GM23338 (cell line): ENCODE data around the gene LDB1. TPM values are rescaled to one million over a fixed set of nuclear protein-coding genes. Genes with fewer than 3 reads are reported as not detected.

Source experiments
- ATAC-seq: fragments of 200-7000 bp; cut with Tn5 transposase; 3 replicates; pipeline ENCODE4 v1.9.1; 2020
- DNase-seq: peaks from one replicate; pipeline ENCODE4 v3.0.0-alpha.2; 2015; ENCODE audit warnings: low spot score
- H2AFZ ChIP-seq: fragments of 200-600 bp; sonication (generic); 2 replicates; pipeline ENCODE4 v1.8.0; 2016; ENCODE audit warnings: antibody characterized with exemption, mild to moderate bottlenecking, moderate library complexity
- H3F3A ChIP-seq: fragments of 200-600 bp; sonication (generic); replicated peaks from 2 replicates; pipeline ENCODE4 v1.8.0; 2017; ENCODE audit warnings: antibody characterized with exemption, mixed run types, low read depth
- H3K27ac ChIP-seq: fragments of 200-600 bp; sonication (generic); 2 replicates; pipeline ENCODE4 v1.6.1; 2016; ENCODE audit warnings: low read depth
- H3K27me3 ChIP-seq: fragments of 200-600 bp; sonication (generic); 2 replicates; pipeline ENCODE4 v1.8.0; 2016; ENCODE audit warnings: mild to moderate bottlenecking, mixed run types, moderate library complexity; ENCODE audit not compliant: insufficient read depth
- H3K36me3 ChIP-seq: fragments of 200-600 bp; sonication (generic); 2 replicates; pipeline ENCODE4 v1.8.0; 2016; ENCODE audit warnings: mild to moderate bottlenecking; ENCODE audit not compliant: insufficient read depth
- H3K4me1 ChIP-seq: fragments of 200-600 bp; sonication (generic); 2 replicates; pipeline ENCODE4 v1.8.0; 2016; ENCODE audit warnings: mild to moderate bottlenecking, moderate library complexity; ENCODE audit not compliant: insufficient read depth
- H3K4me2 ChIP-seq: fragments of 200-600 bp; sonication (generic); 2 replicates; pipeline ENCODE4 v1.7.1; 2017; ENCODE audit warnings: mixed run types
- H3K4me3 ChIP-seq: fragments of 200-600 bp; sonication (generic); 2 replicates; pipeline ENCODE4 v1.6.1; 2016; ENCODE audit warnings: mixed run types
- H3K79me2 ChIP-seq: fragments of 200-600 bp; sonication (generic); replicated peaks from 2 replicates; pipeline ENCODE4 v1.8.0; 2017; ENCODE audit warnings: mild to moderate bottlenecking; ENCODE audit not compliant: insufficient read depth
- H3K9me2 ChIP-seq: fragments of 200-600 bp; sonication (generic); 2 replicates; pipeline ENCODE4 v1.8.0; 2017; ENCODE audit not compliant: insufficient read depth
- H4K20me1 ChIP-seq: fragments of 200-600 bp; sonication (generic); replicated peaks from 2 replicates; pipeline ENCODE4 v1.8.0; 2017; ENCODE audit warnings: mild to moderate bottlenecking; ENCODE audit not compliant: insufficient read depth
- H3K27ac Mint-ChIP-seq: 2 replicates; pipeline ENCODE4 v1.8.0; 2020; ENCODE audit warnings: inconsistent platforms, mild to moderate bottlenecking, moderate library complexity, mixed read lengths
- H3K27me3 Mint-ChIP-seq: 3 replicates; pipeline ENCODE4 v1.8.0; 2022; ENCODE audit warnings: low read depth, mild to moderate bottlenecking, moderate library complexity, mixed read lengths, inconsistent platforms; ENCODE audit not compliant: insufficient read depth, poor library complexity
- H3K36me3 Mint-ChIP-seq: 3 replicates; pipeline ENCODE4 v1.8.0; 2021; ENCODE audit warnings: low read depth, mild to moderate bottlenecking, inconsistent platforms, moderate library complexity, mixed read lengths
- H3K4me1 Mint-ChIP-seq: 3 replicates; pipeline ENCODE4 v1.8.0; 2020; ENCODE audit warnings: mild to moderate bottlenecking, inconsistent platforms, mixed read lengths
- H3K4me3 Mint-ChIP-seq: 3 replicates; pipeline ENCODE4 v1.8.0; 2021; ENCODE audit warnings: moderate library complexity, mild to moderate bottlenecking, inconsistent platforms, mixed read lengths
- H3K9me3 Mint-ChIP-seq: 3 replicates; pipeline ENCODE4 v1.8.0; 2020; ENCODE audit warnings: moderate library complexity, mild to moderate bottlenecking, inconsistent platforms, mixed read lengths
- EZH2 ChIP-seq: fragments of 200-600 bp; sonication (generic); IDR thresholded peaks from one replicate; pipeline ENCODE4 v1.8.0; 2017; ENCODE audit warnings: antibody characterized with exemption, mild to moderate bottlenecking, low read depth; ENCODE audit not compliant: unreplicated experiment
- EZH2phosphoT487 ChIP-seq: fragments of 200-600 bp; sonication (generic); IDR thresholded peaks from one replicate; pipeline ENCODE4 v1.8.1; 2018; ENCODE audit warnings: antibody characterized with exemption; ENCODE audit not compliant: unreplicated experiment
- POLR2AphosphoS5 ChIP-seq: IDR thresholded peaks from 2 replicates; pipeline ENCODE4 v1.6.1; 2016; ENCODE audit warnings: antibody characterized with exemption, low read depth
- polyA plus RNA-seq: library from polyadenylated mRNA; unstranded; fragments of >200 nt; fragmentation: Nextera tagmentation; extraction: Ambion mirVana; gene quantifications from 2 replicates; pipeline ENCODE4 v1.2.1, GENCODE V29; 2016
- total RNA-seq: library from RNA; depleted of rRNA; stranded (reverse); fragments of >200 nt; shearing (Covaris generic); gene quantifications from 2 replicates; pipeline ENCODE4 v1.2.3, GENCODE V29; 2014
- TF ChIP-seq, protein P1 (sequence below), 2 experiments: fragments of 200-600 bp in 1 of 2; sonication (generic) in 1 of 2; conservative IDR thresholded peaks; 2 replicates each; pipeline versions ENCODE4 v1.5.1 to v1.6.1; 2016 to 2017; ENCODE audit warnings: antibody characterized with exemption in 2 of 2, low read depth in 2 of 2, mild to moderate bottlenecking in 2 of 2, moderate library complexity in 1 of 2
- TF ChIP-seq, protein P2 (sequence below): IDR thresholded peaks from one replicate; pipeline ENCODE4 v1.6.1; 2018; ENCODE audit warnings: antibody characterized with exemption; ENCODE audit not compliant: unreplicated experiment

LDB1 gene
- total and polyA plus RNA-seq, 2 experiments from 2014 or later: 16.3 to 69.3 TPM

DNA sequence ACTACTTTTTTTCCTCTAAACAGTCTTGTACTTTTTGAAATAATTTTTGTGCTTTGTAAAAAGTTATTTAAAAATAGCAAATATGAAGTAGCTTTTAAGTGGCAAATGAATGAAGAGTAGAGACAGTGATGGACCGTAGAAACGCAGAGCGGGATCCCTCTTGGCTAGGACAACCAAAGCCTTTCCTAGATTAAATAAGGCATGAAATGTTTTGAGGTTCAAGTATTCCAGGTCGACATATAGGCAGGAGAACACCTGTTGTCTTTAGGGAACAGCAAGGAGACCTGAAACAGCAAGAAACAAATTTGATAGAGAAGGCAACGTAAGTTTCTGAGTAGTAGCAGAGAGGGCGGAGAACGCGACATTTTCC, 12.0 kb upstream of the LDB1 start:
- H3K27ac ChIP-seq: no peak overlapping the region
- peak overlapping the region; percentile 99 for H3K4me3 ChIP-seq
- Mint-ChIP-seq H3K9me3 (no peaks in the 10 kb centered on the region), H3K27me3 (peaks cover 15% of the 10 kb centered on the region), H3K4me1 (peaks cover 23% of the 10 kb centered on the region), H3K4me3 (peak overlapping the region; percentile 94), H3K36me3 (peaks cover 20% of the 10 kb centered on the region), H3K27ac (no peak overlapping the region; the same call in 1 of the 2 replicates)
- DNase-seq (peak; percentile 11), ATAC-seq (peak; percentile 1; the same call in 1 of the 3 replicates)
- H2AFZ ChIP-seq: 0 out of 2 replicates have a peak overlapping the region, but pooled peaks have one; percentile 20
- peaks cover 32% of the 10 kb centered on the region for H4K20me1 ChIP-seq
- no peaks in the 10 kb centered on the region for H3K36me3 ChIP-seq
- 0 out of 2 replicates have a peak, but pooled peaks cover 5% of the 10 kb centered on the region for H3F3A ChIP-seq
- H3K9me2 ChIP-seq: no peaks in the 10 kb centered on the region
- TF ChIP-seq EZH2: no peak
- peak overlapping the region; percentile 99 for H3K4me2 ChIP-seq
- H3K79me2 ChIP-seq: peaks cover 43% of the 10 kb centered on the region
- no peaks in the 10 kb centered on the region for H3K27me3 ChIP-seq
- peaks cover 24% of the 10 kb centered on the region for H3K4me1 ChIP-seq

DNA sequence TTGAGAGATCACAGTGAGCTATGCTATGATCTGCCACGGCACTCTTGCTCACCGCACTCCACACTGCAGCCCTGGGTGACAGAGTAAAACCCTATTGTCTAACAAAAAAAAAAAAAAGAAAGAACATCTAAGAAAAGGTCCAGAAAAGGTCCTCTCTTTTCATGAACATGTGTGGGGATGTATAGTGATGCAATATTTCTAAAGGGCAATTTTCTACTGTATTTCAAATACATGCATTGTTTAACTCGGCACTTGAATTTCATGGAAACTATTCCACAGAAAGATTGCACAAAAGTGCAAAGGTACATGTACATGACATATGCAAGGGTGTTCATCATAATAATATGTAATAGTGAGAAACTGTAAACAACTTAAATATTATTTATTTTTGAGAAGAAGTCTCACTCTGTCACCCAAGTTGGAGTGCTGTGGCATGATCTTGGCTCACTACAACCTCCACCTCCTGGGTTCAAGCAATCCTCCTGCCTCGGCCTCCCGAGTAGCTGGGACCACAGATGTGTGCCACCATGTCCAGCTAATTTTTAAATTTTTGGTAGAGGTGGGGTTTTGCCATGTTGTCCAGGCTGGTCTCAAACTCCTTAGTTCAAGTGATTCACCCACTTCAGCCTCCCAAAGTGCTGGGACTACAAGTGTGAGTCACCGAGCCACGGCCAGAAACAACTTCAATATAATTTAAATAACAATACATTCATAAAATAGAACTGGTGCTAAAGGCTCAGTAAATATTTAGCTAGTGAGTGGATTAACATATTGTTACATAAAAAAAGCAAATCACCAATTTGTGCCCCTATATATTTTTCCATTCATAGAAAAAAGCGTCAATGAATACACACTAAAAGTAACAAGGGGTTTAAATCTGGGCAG, 11.4 kb upstream of the LDB1 start:
- Histone ChIP-seq H3K27me3 (no peaks in the 10 kb centered on the region), H3K79me2 (peaks cover 37% of the 10 kb centered on the region), H2AFZ (no peak overlapping the region), H3K4me3 (no peak overlapping the region), H3F3A (0 out of 2 replicates have a peak, but pooled peaks cover 5% of the 10 kb centered on the region), H3K9me2 (no peaks in the 10 kb centered on the region), H4K20me1 (peaks cover 26% of the 10 kb centered on the region), H3K27ac (no peak overlapping the region), H3K4me1 (peaks cover 23% of the 10 kb centered on the region), H3K4me2 (peak overlapping the region; percentile 99), H3K36me3 (no peaks in the 10 kb centered on the region)
- DNase-seq (no peak), ATAC-seq (no peak)
- no peak for TF ChIP-seq EZH2phosphoT487
- TF ChIP-seq, protein P1, sequence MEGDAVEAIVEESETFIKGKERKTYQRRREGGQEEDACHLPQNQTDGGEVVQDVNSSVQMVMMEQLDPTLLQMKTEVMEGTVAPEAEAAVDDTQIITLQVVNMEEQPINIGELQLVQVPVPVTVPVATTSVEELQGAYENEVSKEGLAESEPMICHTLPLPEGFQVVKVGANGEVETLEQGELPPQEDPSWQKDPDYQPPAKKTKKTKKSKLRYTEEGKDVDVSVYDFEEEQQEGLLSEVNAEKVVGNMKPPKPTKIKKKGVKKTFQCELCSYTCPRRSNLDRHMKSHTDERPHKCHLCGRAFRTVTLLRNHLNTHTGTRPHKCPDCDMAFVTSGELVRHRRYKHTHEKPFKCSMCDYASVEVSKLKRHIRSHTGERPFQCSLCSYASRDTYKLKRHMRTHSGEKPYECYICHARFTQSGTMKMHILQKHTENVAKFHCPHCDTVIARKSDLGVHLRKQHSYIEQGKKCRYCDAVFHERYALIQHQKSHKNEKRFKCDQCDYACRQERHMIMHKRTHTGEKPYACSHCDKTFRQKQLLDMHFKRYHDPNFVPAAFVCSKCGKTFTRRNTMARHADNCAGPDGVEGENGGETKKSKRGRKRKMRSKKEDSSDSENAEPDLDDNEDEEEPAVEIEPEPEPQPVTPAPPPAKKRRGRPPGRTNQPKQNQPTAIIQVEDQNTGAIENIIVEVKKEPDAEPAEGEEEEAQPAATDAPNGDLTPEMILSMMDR (conservative IDR thresholded peaks at IDR 0.05; ENCODE audit: low read depth in 2 of 2): no peak
- no peak for TF ChIP-seq EZH2
- TF ChIP-seq, protein P2, sequence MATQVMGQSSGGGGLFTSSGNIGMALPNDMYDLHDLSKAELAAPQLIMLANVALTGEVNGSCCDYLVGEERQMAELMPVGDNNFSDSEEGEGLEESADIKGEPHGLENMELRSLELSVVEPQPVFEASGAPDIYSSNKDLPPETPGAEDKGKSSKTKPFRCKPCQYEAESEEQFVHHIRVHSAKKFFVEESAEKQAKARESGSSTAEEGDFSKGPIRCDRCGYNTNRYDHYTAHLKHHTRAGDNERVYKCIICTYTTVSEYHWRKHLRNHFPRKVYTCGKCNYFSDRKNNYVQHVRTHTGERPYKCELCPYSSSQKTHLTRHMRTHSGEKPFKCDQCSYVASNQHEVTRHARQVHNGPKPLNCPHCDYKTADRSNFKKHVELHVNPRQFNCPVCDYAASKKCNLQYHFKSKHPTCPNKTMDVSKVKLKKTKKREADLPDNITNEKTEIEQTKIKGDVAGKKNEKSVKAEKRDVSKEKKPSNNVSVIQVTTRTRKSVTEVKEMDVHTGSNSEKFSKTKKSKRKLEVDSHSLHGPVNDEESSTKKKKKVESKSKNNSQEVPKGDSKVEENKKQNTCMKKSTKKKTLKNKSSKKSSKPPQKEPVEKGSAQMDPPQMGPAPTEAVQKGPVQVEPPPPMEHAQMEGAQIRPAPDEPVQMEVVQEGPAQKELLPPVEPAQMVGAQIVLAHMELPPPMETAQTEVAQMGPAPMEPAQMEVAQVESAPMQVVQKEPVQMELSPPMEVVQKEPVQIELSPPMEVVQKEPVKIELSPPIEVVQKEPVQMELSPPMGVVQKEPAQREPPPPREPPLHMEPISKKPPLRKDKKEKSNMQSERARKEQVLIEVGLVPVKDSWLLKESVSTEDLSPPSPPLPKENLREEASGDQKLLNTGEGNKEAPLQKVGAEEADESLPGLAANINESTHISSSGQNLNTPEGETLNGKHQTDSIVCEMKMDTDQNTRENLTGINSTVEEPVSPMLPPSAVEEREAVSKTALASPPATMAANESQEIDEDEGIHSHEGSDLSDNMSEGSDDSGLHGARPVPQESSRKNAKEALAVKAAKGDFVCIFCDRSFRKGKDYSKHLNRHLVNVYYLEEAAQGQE: no peak
- no peak for TF ChIP-seq POLR2AphosphoS5
- Mint-ChIP-seq H3K9me3 (no peaks in the 10 kb centered on the region), H3K27me3 (peaks cover 15% of the 10 kb centered on the region), H3K4me1 (peaks cover 19% of the 10 kb centered on the region), H3K36me3 (peaks cover 20% of the 10 kb centered on the region), H3K27ac (no peak overlapping the region), H3K4me3 (peak overlapping the region; percentile 94)
